ELR (cell line): Measurements from ENCODE around the gene NELFCD.
"Not testable (repeated sequence)": the region's sequence is repeated elsewhere in the genome, so short reads cannot be mapped to it uniquely, and the experiment has no call there.

Source experiments
- DNase-seq: peaks from one replicate; pipeline ENCODE4 v3.0.0-alpha.2; 2015; ENCODE audit warnings: low read depth

NELFCD gene

DNA sequence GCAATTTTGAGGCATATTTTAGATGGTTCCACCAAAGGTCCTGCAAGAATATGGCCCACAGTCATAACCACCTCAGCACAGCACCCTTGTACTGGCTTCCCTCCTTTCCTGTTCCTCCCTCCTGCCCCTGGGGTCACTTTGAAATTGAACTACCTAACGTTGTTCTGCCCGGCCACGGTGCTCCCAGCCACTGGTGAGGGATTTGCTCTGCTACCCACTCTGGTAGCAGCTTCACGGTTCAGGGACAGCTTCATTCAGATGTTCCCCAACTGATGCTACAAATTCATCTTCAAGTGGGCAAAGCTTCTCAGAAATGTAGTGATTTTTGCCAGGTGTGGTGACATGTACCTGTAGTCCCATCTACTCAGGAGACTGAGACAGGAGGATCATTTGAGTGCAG, 7.9 kb upstream of the NELFCD start:
- no peak for DNase-seq

- no peak for DNase-seq
Measured at GRCh38 chr20:58973866-58974265, 7.2 kb upstream of the NELFCD start.

GRCh38 chr20:58975353-58975752, 5.7 kb upstream of the NELFCD start:
- no peak for DNase-seq

DNA sequence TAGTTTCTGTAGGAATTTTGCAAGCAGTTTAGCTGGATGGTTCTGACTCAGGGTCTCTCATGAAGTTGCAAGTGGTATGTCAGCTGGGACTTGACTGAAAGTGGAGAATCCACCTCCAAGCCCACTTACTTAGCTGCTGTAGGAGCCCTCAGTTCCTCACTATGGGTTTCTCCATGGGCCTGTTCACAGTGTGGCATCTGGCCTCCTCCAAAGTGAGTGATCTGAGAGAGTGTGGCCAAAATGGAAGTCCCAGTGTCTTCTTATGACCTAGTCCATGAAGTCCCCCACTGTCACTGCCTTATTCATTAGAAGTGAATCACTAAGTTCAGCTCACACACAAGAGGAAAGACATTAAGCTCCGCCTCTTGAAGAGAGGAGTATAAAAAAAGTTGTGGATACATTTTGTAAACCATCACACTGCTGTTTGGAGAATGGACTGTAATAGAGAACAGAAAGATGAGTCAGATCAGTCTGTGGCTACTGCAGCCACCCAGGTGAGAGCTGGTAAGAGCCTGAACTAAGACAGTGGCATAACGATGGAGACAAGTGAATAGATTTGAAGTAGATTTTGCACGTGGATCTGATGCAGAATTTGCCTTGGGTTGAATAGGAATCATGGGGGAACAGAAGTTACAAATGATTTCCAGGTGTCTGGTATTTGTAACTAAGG, 4.9 kb upstream of the NELFCD start:
- peak; percentile 16 for DNase-seq

DNA sequence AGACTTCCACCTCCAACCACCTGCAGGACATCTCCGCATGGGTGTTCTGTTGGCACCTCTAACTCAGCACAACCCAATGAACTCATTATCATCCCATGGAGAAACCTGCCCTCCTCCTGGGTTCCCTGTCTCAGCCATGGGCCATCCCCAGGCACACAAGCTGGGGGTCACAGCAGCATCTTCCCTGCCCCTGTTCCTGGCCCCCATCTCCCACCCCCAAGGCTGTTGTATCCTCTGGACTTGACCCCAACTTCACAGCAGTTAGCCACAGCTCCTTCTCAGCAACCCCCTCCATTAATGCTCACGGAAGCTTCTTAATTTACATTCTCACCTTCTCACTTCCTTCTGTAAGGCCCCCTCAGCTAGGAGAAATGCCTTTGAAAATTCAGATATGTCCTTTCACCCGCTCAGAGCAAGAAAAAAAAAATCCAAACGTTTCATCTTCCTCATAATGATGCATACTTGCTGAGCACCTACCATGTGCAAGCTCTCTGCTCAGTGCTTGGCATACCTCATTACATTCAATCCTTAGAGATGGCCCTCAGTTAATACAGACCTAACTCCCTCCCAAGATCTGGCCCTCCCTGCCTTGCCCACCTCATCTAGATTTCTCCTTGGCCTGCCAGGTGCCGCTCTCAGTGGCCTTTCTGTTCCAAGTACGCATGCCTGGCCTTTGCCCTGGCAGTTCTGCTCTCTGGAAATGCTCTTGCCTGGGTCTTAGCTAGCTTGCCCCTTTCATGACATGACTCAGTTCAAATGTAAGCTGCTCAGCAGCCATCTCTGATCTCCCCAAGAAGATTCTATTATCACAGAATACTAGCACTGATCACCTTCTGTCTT, 2.5 kb upstream of the NELFCD start:
- no peak for DNase-seq

- peak; percentile 48 for DNase-seq
Measured at GRCh38 chr20:58981628-58982364, 740 bp downstream of the NELFCD start.

GRCh38 chr20:58982406-58983114, 1.5 kb downstream of the NELFCD start:
- DNase-seq: no peak

- not testable (repeated sequence) for DNase-seq
Measured at GRCh38 chr20:58983115-58983468, 2.0 kb downstream of the NELFCD start.

GRCh38 chr20:58984691-58985090, 3.6 kb downstream of the NELFCD start:
- no peak for DNase-seq

DNA sequence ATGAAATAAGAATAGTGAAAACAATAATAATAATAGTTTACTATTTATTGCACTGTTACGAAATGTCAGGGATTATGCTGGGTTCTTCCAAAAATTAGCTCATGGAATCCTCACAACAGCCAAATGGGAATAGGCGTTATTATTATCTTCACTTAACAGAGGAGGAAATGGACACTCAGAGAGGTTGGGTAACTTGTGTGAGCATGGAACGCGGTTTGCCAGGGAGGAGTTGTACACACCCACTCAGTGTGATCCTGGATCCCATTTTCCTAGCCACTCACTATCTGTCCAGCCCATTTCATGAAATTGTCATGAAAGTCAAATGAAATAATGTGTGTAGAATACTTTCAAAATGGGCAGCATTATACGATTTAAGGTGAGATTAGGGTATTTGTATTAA, 4.6 kb downstream of the NELFCD start:
- DNase-seq: no peak

DNA sequence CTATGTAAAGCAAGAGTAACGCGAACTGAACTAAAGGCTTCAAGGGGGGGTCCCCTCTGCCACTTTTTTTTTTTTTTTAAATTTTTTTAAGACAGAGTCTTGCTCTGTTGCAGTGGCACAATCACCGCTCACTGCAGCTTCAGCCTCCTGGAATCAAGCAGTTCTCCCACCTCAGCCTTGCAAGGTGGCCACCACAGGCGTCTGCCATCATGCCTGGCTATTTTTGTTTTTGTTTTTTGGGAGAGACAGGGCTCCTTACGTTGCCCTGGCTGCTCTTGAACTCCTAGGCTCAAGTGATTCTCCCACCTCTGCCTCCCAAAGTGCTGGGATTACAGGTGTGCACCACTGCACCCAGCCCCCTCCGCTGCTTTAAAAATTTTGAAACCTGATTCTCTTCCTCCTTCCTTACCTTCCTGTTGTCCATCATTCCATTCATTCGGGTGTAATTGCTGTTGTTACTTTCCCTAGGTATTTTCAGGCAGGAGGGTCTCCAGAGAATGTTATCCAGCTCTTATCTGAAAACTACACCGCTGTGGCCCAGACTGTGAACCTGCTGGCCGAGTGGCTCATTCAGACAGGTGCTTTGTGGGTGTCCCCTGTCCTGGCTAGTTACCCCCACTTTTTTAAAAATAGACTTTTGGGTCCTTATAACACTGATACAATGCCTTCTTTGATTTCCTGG, 5.4 kb downstream of the NELFCD start:
- DNase-seq: no peak

DNA sequence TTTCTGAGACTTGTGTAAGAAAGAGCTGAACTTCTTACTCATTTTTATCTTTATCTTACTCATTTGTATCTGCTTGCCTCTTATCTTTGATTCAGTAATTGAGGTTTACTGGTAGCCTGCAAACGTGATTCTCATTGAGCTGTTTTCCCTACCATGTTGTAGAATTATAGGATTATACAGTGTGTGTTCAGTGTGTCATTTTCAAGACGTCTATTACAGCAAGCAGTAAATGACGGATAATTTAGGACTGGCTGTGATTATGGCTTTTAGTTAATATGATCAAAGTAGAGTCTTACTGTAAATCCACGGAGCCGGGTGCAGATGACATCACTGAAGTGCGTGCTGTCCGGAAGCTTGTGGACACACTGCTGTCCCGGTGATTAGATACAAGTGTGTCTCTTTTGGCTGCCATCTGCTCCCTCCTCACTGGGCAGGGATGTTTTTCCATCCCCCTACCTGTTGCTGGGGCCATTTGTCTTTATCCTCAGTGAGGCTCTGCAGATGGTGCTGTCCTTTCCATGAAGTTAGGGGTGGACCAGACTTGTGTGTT, 6.0 kb downstream of the NELFCD start:
- no peak for DNase-seq

GRCh38 chr20:58987790-58988564, 6.9 kb downstream of the NELFCD start:
- DNase-seq: no peak

DNA sequence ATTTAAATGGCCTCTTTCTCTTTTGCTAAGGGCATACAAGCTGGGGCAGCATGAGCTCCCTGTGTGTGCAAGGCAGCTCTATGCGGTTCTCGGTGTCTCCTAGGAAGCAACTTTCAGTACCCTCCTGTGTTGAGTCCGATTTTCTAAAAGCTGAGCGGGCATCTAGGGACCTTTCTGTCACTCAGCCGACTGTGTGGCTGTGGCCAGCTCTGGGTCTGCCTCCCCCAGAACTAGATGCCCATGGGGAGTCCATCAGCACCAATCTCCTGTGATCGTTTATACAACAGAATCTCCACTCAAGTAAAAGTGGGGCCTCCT, 7.5 kb downstream of the NELFCD start:
- no peak for DNase-seq

DNA sequence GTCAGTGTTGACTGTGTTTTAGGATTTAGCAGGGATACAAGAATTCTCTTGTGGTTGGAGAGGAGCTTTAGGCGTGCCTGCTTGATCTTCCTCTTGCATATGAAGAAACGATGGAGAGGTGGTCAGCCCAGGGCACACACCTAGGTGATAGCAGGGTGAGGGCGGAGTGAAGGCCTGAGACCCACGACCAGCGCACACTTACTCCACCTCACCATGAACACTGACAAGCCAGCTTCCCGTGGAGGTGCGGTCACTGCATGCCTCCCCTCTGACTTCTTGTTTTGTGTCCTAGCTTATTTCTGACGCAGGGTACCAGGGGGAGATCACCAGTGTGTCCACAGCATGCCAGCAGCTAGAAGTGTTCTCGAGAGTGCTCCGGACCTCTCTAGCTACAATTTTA, 8.1 kb downstream of the NELFCD start:
- no peak for DNase-seq

DNA sequence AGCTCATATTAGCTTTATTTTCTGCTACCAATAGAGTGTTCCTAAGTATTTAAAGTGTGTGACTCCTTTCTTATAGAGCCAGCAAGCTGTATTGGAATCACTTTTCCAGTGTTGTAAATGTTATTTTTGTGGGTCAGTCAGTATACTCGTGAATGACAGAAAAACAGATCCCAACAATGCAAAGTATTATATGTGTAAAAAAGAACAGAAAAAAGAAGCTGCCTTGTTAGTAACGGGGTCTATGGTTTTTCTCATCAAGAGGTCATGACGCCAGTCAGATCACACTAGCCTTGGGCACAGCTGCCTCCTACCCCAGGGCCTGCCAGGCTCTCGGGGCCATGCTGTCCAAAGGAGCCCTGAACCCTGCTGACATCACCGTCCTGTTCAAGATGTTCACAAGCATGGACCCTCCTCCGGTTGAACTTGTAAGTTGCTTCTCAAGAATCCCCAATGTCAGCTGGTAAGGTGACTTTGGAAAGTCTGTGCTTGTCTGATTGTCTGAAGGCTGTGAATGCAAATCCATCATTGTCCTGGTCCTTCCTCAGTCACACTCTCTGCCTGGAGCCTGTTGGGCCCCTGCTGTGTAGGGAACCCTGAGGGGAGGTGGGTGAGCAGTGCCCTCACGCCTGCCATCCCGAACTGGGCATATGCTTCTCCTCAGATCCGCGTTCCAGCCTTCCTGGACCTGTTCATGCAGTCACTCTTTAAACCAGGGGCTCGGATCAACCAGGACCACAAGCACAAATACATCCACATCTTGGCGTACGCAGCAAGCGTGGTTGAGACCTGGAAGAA, 9.8 kb downstream of the NELFCD start:
- DNase-seq: no peak

DNA sequence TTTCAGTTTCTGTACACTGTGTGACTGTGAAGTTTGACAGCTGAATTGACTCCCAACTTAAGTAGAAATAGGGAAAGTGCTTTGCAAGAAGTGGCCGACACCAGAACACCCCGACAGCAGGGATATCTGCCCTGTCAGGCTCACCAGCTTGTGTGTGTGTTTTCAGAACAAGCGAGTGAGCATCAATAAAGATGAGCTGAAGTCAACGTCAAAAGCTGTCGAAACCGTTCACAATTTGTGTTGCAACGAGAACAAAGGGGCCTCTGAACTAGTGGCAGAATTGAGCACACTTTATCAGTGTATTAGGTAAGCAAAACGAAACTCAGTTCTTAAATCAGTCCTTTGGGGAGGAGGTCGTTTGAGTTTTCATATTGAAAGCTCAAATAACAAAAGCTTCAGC, 10.7 kb downstream of the NELFCD start:
- no peak for DNase-seq

DNA sequence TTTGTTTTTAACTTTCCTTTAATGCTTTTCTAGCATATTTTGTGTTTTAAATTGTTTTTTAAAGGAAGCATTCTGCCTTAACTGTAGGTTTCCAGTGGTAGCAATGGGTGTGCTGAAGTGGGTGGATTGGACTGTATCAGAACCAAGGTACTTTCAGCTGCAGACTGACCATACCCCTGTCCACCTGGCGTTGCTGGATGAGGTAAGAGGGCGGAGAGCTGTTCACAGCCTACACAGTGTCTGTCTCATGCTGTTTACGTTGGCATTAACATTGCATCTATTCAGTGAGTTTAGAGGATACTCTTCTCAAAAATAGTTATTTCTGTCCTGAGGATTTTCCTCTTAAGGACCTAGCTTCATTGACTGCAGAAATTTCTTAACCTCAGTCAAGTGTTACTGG, 11.9 kb downstream of the NELFCD start:
- DNase-seq: no peak

DNA sequence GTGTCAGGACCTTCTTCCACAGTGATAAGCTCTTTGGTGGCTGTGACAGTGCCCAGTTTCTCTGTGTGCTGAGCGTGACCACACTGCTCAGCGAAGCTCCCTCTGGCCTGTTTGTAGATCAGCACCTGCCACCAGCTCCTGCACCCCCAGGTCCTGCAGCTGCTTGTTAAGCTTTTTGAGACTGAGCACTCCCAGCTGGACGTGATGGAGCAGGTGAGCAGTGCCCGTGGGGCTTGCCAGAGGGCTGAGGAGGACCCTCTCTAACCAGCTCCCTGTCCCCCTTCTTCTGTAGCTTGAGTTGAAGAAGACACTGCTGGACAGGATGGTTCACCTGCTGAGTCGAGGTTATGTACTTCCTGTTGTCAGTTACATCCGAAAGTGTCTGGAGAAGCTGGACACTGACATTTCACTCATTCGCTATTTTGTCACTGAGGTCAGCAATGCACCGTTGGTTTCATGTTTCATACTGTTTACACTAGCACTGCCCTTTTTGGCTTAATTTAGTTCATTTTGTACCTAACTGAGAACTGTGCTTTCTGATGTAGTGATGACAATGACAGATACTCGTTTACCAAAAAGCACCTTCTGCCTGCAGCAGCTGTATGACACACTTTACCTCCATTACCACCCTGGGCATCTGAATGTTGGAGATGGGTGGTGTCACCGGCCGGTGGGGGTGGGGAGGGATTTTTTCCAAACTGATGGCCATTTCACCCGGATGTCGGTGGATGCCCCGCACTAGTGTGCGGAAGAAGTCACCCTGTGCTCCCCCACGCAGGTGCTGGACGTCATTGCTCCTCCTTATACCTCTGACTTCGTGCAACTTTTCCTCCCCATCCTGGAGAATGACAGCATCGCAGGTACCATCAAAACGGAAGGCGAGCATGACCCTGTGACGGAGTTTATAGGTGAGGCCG, 12.5 kb downstream of the NELFCD start:
- DNase-seq: no peak
